ENCODE measurements around the gene FRMD8. TPM values are rescaled to one million over a fixed set of nuclear protein-coding genes. Genes with fewer than 3 reads are reported as not detected.
A peak's percentile ranks its signal among the peaks of the same experiment; 100 is the strongest.

Gene FRMD8
- total RNA-seq, 3 donors from 2014 or later (not counting 1 experiment from before 2014, with no cell fraction given): 45.6 to 58.4 (median 57.7) TPM

- Mint-ChIP-seq H3K4me3 (peak overlapping the region; percentile 92), H3K36me3 (no peaks in the 10 kb centered on the region), H3K9me3 (no peaks in the 10 kb centered on the region), H3K4me1 (peaks cover 63 to 72% of the 10 kb centered on the region in 2 donors), H3K27ac (peak overlapping the region; percentile 98 to 100), H3K27me3 (ENCODE audit: low read depth in 2 of 2) (peaks cover 0 to 4% of the 10 kb centered on the region in 2 donors)
- Histone ChIP-seq H3K9me3 (ENCODE audit: control insufficient read depth, insufficient read depth, low read length) (no peaks in the 10 kb centered on the region), H3K27me3 (ENCODE audit: control insufficient read depth, insufficient read depth, low read length) (no peaks in the 10 kb centered on the region), H3K4me1 (ENCODE audit: control insufficient read depth, insufficient read depth, low read length) (peaks cover 66% of the 10 kb centered on the region), H3K36me3 (ENCODE audit: control insufficient read depth, insufficient read depth, low read length) (peaks cover 8% of the 10 kb centered on the region), H3K27ac (ENCODE audit: low read length) (peak overlapping the region; percentile 100), H3K4me3 (ENCODE audit: low read length) (peak overlapping the region; percentile 35)
- intact Hi-C loops (cut with micrococcal nuclease): loop anchor here (1.0 to 5.0 kb wide), 3 partner anchors 8 to 154 kb away; partner anchors contain the start of genes FAM89B and ZNRD2
- ATAC-seq (no peak), DNase-seq (peak; percentile 44 to 72)
- under 1% methylated on average over 19 of the region's 19 CpGs for WGBS (ENCODE audit: insufficient coverage)
- TF ChIP-seq CTCF (IDR thresholded peaks at IDR 0.05): no peak
Observed at GRCh38 chr11:65417702-65418430, 31.4 kb downstream of the FRMD8 start.

- Histone ChIP-seq H3K4me1 (ENCODE audit: control insufficient read depth, insufficient read depth, low read length) (peaks cover 69% of the 10 kb centered on the region), H3K9me3 (ENCODE audit: control insufficient read depth, insufficient read depth, low read length) (no peaks in the 10 kb centered on the region), H3K36me3 (ENCODE audit: control insufficient read depth, insufficient read depth, low read length) (peaks cover 8% of the 10 kb centered on the region), H3K27ac (ENCODE audit: low read length) (peak overlapping the region; percentile 100), H3K4me3 (ENCODE audit: low read length) (peak overlapping the region; percentile 26), H3K27me3 (ENCODE audit: control insufficient read depth, insufficient read depth, low read length) (no peaks in the 10 kb centered on the region)
- H3K27ac Mint-ChIP-seq: peak overlapping the region; percentile 98 to 100
- no peaks in the 10 kb centered on the region for H3K36me3 Mint-ChIP-seq
- intact Hi-C loops (cut with micrococcal nuclease): loop anchor here (1.0 to 5.0 kb wide), 3 partner anchors 8 to 154 kb away; partner anchors contain the start of genes FAM89B and ZNRD2
- H3K9me3 Mint-ChIP-seq: no peaks in the 10 kb centered on the region
- peaks cover 66 to 77% of the 10 kb centered on the region in 2 donors for H3K4me1 Mint-ChIP-seq
- TF ChIP-seq CTCF (IDR thresholded peaks at IDR 0.05): no peak
- no peak for ATAC-seq
- no peak for DNase-seq
- 3% methylated on average over 3 of the region's 4 CpGs for WGBS (ENCODE audit: insufficient coverage)
- peak overlapping the region; percentile 88 for H3K4me3 Mint-ChIP-seq
- H3K27me3 Mint-ChIP-seq (ENCODE audit: low read depth in 2 of 2): peaks cover 0 to 5% of the 10 kb centered on the region in 2 donors
Observed at GRCh38 chr11:65418431-65418680, 31.9 kb downstream of the FRMD8 start.

- Mint-ChIP-seq H3K36me3 (no peaks in the 10 kb centered on the region), H3K27me3 (ENCODE audit: low read depth in 2 of 2) (peaks cover 0 to 5% of the 10 kb centered on the region in 2 donors), H3K4me3 (peak overlapping the region; percentile 88), H3K27ac (peak overlapping the region; percentile 98 to 100), H3K9me3 (no peaks in the 10 kb centered on the region), H3K4me1 (peaks cover 69 to 79% of the 10 kb centered on the region in 2 donors)
- DNase-seq: peak; percentile 84 to 89
- Histone ChIP-seq H3K9me3 (ENCODE audit: control insufficient read depth, insufficient read depth, low read length) (no peaks in the 10 kb centered on the region), H3K4me3 (ENCODE audit: low read length) (peak overlapping the region; percentile 39), H3K27ac (ENCODE audit: low read length) (peak overlapping the region; percentile 100), H3K4me1 (ENCODE audit: control insufficient read depth, insufficient read depth, low read length) (peaks cover 69% of the 10 kb centered on the region), H3K36me3 (ENCODE audit: control insufficient read depth, insufficient read depth, low read length) (peaks cover 3% of the 10 kb centered on the region), H3K27me3 (ENCODE audit: control insufficient read depth, insufficient read depth, low read length) (no peaks in the 10 kb centered on the region)
- intact Hi-C loops (cut with micrococcal nuclease): loop anchor here (1.0 to 5.0 kb wide), 3 partner anchors 7 to 153 kb away; partner anchors contain the start of genes FAM89B and ZNRD2
- ATAC-seq: peak; percentile 49 to 77 (median 61)
- WGBS (ENCODE audit: insufficient coverage): 0% methylated on average over 15 of the region's 15 CpGs
- TF ChIP-seq CTCF (IDR thresholded peaks at IDR 0.05): no peak
Observed at GRCh38 chr11:65418681-65419459, 32.4 kb downstream of the FRMD8 start.

All from natural killer cell (primary cell).